Coronary artery (tissue), 2 donors: ENCODE measurements around the gene IPPK.

Experiments
- DNase-seq: peaks from one replicate; pipeline ENCODE4 v3.0.0-alpha.2; 2017; ENCODE audit warnings: low spot score
- H3K27ac ChIP-seq, 2 donors: fragments of 200-600 bp; sonication (generic); one replicate each; pipeline ENCODE4 v1.5.1; 2016 to 2019
- H3K4me3 ChIP-seq: fragments of 200-600 bp; sonication (generic); 2 replicates; pipeline ENCODE4 v1.5.1; 2016; ENCODE audit warnings: mild to moderate bottlenecking, moderate library complexity
- CTCF ChIP-seq: fragments of 200-600 bp; sonication (generic); IDR thresholded peaks from one replicate; pipeline ENCODE4 v1.5.1; 2019; ENCODE audit warnings: antibody characterized with exemption

IPPK gene

GRCh38 chr9:92616199-92616641 lies 53.7 kb downstream of the IPPK start:
- TF ChIP-seq CTCF: no peak
- DNase-seq: peak; percentile 53
- Histone ChIP-seq H3K27ac (no peak overlapping the region), H3K4me3 (no peak overlapping the region)

GRCh38 chr9:92615790-92616189 lies 54.1 kb downstream of the IPPK start:
- Histone ChIP-seq H3K27ac (no peak overlapping the region), H3K4me3 (no peak overlapping the region)
- TF ChIP-seq CTCF: no peak
- DNase-seq: peak; percentile 55

- no peak for TF ChIP-seq CTCF
- no peak overlapping the region for H3K4me3 ChIP-seq
- H3K27ac ChIP-seq: no peak overlapping the region
- DNase-seq: no peak
Observed at GRCh38 chr9:92614763-92615461, 55.0 kb downstream of the IPPK start.

GRCh38 chr9:92614123-92614510 lies 55.8 kb downstream of the IPPK start:
- no peak overlapping the region for H3K27ac ChIP-seq
- TF ChIP-seq CTCF: no peak
- DNase-seq: no peak
- no peak overlapping the region for H3K4me3 ChIP-seq

- no peak overlapping the region for H3K27ac ChIP-seq
- H3K4me3 ChIP-seq: no peak overlapping the region
- no peak for TF ChIP-seq CTCF
- DNase-seq: no peak
Observed at GRCh38 chr9:92613268-92614122, 56.4 kb downstream of the IPPK start.

- TF ChIP-seq CTCF: no peak
- H3K4me3 ChIP-seq: no peak overlapping the region
- no peak overlapping the region for H3K27ac ChIP-seq
- DNase-seq: no peak
Observed at GRCh38 chr9:92612816-92613215, 57.1 kb downstream of the IPPK start.

GRCh38 chr9:92612292-92612691 lies 57.6 kb downstream of the IPPK start:
- no peak for DNase-seq
- Histone ChIP-seq H3K27ac (no peak overlapping the region), H3K4me3 (no peak overlapping the region)
- TF ChIP-seq CTCF: no peak
